Stimulated activated naive CD4-positive, alpha-beta T cell (primary cell): Measurements from ENCODE around the gene PSMD9.
A peak's percentile ranks its signal among the peaks of the same experiment; 100 is the strongest.
"Not testable (repeated sequence)": the region's sequence is repeated elsewhere in the genome, so short reads cannot be mapped to it uniquely, and the experiment has no call there.

ENCODE experiments used
- DNase-seq, 6 experiments: peaks; one replicate each; lab custom pipeline; 2025; lab: John Stamatoyannopoulos, UW

PSMD9 gene, protein sequence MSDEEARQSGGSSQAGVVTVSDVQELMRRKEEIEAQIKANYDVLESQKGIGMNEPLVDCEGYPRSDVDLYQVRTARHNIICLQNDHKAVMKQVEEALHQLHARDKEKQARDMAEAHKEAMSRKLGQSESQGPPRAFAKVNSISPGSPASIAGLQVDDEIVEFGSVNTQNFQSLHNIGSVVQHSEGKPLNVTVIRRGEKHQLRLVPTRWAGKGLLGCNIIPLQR

DNA sequence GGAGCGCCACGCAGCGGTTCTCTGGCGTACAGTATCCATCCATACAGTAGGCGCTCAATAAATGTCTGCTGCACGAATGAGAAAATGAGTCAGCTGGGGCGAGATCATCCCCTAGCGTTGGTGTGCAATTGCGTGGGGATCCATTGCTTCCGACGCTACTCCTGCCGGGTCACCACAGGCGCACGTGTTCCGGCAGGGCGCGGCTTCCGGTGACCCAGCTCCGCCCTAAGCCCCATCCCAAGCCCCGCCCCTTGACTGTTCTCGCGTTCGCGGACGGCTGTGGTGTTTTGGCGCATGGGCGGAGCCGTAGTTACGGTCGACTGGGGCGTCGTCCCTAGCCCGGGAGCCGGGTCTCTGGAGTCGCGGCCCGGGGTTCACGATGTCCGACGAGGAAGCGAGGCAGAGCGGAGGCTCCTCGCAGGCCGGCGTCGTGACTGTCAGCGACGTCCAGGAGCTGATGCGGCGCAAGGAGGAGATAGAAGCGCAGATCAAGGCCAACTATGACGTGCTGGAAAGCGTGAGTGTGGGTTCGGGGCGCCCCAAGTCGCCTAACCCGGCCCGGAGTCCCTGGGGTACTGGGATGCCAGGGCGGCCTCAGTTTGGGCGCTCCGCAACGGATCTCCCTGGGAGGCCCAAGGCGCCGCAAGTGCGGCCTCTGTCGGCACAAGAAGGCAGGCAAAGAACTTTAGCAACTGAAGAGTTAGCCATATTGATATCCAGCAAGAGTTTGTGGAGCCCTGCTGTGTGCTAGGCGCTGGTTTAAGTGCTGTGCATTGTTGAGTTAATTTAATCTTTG is at the start of gene PSMD9:
Gene PSMD9 (plus strand): TSS at position 313 of the 796 bp plus-strand sequence. CDS start 67 bp downstream, at position 380.
- peak; percentile 94 to 98 (median 96) for DNase-seq

DNA sequence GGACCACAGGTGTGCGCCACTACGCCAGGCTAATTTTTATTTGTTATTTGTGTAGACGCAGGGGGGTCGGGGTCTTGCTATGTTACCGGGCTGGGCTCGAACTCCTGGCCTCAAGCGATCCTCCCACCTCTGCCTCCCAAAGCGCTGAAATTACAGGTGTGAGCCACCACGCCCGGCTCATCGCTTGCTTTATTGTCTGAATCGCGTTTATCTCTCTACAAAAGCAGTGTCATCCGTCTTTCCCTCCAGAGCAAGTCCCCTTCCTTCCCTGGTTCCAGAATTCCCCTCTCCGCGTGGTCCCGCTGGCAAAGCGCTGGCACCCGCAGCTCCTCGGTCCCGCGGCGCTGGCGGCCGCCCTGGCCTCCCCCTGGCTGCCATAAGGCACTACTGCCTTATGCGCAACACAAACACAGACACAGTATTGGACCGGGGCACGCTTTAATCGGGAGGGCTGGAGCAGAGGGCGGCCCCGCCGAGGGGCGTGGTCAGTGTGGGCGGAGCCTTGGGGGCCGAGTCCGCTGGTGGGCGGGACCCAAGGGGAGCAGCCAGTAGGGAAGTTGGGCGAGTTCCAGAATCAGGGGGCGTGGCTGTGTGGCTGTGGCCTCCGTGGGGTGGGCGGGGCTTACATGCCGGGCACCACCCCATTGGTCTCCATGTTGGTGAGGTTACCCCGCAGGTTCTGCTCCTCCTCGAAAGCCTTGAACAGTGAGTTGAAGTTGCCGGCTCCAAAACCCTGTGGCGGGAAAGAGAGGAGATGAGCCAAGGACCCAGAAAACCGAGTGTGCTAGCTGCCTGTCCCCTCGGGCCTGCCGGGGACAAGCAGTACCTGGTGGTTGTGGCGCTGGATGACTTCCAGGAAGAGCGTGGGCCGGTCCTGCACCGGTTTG is 49.2 kb upstream of the PSMD9 start:
- peak; percentile 98 to 100 (median 99) for DNase-seq

DNA sequence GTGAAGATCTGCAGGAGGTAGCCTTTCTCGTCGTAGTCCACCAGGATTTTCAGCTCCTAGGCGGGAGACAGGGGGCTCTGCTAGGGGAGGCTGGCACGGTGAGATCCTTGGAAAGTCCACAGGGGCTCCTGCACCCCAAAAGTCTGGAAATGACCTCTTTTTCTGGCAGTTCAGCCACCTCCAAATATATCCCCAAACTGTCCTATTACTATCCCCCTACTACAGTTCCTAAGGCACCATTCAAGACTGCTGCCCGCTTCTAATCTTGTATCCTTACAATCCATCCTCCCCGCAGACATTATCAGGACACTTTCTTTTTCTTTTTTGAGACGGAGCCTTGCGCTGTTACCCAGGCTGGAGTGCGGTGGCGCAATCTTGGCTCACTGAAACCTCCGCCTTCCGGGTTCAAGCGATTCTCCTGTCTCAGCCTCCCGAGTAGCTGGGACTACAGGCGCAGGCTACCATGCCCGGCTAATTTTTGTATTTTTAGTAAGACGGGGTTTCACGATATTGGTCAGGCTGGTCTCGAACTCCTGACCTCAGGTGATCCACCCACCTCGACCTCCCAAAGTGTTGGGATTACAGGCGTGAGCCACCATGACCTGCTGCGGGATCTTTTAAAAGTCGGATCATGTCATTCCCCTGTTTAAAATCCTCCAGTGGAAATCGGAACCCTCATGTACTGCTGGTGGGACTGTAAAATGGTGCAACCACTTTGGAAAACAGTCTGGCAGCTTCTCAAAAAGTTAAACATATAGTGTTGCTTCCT is 48.4 kb upstream of the PSMD9 start:
- DNase-seq, result no peak

DNA sequence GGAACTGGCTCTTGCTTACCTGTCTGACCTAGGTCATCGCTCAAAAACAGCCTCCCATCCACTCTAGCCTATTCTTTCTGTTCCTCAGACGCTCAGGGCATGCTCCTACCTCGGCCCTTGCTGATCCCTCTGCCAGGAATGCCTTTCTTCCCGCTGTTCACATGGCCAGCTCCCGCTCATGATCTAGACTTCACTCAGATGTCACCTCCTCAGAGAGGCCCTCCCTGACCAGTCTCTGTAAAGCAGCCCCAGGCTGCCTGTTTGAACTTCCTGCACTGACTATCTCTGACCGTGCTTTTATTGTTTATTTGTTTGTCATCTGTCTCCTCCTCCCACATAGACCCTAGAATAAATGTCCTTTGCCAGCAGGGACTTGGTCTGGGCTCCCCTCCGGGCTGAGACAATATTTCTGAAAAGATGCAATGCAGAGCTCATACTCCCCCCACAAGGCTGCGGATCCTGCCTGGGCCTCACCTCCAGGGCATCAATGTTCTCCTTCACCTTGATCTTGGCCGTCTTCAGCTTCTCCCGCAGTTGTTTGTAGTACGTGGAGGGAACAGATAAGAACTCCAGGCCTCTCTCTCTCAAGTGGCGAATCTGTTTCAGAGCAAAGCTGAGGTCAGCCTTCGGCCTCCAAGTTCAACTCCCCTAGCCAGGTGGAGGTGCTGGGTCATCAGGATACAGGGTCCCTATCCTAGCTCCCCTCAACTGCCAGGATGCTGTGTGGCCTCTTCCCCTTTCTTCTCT is 45.2 kb upstream of the PSMD9 start:
- no peak for DNase-seq

DNA sequence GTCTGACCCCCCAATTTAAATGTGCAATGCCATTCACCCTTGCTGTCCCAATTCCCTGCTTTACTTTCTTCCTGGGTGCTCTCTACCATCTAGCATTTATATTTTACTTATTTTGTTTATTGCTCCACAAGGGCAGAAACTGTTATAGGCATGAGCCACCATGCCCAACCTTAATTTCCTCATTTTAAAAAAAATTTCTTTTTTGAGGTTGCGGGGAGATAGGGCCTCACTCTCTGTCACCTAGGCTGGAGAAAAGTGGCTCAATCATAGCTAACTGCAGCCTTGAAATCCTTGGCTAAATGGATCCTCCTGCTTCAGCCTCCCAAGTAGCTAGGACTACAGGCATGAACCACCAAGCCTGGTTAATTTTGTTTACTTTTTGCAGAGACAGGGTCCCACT is 42.9 kb upstream of the PSMD9 start:
- no peak for DNase-seq

DNA sequence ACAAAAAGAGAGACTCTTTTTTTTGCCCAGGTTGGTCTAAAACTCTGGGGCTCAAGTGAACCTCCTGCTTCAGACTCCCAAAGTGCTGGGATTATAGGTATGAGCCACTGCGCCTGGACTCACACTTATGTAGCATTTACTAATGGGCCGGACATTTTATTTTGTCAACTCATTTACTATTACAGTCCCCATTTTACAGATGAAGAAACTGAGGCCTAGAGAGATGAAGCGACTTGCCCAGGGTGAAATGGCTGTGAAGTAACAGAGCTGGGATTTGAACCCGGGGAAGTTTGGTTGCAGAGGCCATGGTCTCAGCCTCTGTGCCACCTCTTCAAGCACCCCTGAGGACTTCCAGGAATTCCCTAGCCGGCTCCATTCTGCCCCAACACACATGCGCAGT is 39.4 kb upstream of the PSMD9 start:
- DNase-seq, result no peak

DNA sequence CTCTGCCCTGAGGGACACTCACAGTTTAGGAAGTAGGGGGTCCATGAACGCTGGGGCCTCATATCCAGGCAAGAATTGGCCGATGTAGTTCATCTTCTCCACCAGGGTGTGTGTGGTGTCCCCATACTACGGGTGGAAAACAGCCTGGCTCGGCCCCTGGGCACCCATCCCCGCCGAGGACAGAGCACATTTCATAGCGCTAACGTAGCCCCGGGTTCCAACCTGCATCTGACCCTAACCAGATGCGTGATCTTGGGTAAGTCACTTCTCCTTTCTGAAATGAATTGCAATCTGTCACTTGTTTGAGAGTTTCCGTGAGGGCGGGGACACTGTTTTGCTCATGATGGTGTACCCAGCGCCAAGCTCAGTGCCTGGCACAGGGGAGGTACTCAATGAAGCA is 38.9 kb upstream of the PSMD9 start:
- no peak for DNase-seq

DNA sequence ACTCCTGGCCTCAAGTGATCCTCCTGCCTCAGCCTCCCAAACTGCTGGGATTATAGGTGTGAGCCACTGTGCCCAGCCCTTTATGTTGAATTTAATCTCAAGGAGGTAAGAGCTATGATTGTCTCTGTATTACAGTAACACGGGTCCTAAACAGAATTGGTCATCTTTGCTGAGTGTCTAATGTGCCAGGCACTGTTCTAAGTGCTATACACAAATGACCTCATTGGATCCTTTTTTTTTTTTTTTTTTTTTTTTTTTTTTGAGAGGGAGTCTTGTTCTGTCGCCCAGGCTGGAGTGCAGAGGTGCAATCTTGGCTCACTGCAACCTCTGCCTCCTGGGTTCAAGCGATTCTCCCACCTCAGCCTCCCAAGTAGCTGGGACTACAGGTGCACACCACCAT is 36.2 kb upstream of the PSMD9 start:
- DNase-seq, result not testable (repeated sequence)

DNA sequence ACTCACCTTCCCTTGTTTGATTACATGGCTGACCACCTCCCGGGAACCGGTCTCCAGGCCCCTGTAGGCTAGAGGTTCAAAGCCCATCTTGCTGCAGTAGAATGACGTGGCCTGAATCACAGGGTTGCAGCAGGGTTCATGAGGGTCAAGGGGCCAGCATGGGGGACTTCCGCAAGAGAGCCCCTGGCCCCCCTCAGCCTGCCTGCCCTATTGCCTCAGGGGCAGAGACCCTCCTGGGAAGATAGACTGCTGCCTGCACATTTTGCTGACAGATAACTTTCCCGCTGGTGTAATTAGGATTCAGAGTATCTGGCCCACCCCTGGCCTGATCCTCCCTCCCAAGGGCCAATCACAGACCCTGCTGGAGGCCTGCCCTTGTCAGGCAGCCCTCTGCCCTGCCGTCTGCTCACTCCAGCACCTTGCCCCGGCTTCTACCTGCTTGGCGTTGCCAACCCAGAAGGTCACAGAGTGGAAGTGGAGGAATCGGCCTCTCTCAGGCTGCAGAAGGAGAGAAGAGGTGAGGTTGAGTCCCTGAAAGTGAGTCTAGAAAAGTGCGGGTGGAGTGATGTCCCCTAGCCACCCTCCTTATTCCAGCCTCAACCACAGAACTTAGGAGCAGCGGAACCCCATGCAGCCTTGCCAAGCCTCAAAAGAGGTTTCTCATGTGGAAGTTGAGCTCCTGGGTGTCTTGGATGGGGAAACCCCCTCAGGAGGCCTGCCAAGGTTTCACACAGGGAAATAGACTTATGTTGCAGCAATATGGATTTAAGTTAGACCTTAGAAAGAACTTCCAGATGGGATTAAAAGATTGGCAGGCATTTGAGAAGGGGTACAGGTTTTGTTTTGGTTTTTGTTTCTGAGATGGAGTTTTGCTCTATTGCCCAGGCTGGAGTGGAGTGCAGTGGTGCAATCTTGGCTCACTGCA is 31.0 kb upstream of the PSMD9 start:
- no peak for DNase-seq

DNA sequence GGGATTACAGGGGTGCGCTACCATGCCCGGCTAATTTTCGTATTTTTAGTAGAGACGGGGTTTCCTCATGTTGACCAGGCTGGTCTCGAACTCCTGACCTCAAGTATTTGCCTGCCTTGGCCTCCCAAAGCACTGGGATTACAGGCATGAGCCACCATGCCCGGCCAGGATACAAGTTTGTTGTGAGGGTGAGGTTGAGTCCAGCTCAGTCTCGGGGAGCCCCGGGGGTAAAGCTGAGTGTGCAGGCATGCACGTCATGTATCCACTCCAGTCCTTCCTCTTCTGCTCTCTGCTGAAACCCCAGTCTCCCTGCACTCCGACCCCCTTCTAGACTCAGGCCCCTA is 30.3 kb upstream of the PSMD9 start:
- no peak for DNase-seq

DNA sequence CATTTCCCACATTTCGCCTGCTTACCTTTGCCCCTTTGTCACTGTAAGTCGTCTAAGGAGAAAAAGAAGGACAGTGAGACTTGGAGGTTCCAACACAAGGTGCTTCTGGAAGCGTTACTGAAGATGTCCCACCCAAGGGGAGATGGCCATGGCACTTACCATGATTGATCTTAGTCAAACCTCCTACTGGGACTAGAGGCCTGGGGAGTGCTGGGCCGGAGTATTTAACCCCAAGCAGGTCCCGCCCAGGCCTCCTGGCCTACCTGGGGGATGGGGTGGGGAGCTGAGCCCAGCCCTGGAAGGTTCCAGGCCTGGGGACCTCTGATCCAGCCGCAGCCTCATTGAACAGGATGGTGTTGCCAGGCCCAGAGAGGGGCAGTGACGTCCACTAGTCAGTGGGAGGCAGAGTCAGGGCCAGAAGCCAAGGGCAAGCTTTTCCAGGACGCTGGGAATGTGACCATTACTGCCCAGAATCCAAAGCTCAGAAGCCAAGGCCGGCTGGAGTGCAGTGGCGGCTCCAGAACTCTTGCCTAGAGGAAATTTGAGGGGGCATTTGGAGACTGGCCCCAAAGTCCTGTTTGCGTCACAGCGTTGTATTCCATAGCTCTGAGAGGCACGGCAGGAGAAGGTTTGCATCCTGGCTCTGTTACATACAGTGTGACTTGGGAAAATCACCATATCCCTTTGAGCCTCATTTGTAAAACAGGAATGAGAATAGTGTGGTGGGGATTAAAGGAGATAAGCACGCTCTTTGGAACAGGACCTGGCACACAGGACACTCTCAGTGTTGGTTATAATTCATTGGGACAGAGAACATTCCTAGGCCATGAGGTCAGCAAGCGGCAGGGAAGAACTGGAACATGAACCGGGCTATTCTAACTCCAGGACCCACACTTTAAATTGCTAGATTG is 29.7 kb upstream of the PSMD9 start, which contains the start of gene HPD:
Gene HPD (minus strand): TSS at position 198 of the 911 bp plus-strand sequence. CDS start 36 bp downstream, at position 162.
- DNase-seq, result no peak

DNA sequence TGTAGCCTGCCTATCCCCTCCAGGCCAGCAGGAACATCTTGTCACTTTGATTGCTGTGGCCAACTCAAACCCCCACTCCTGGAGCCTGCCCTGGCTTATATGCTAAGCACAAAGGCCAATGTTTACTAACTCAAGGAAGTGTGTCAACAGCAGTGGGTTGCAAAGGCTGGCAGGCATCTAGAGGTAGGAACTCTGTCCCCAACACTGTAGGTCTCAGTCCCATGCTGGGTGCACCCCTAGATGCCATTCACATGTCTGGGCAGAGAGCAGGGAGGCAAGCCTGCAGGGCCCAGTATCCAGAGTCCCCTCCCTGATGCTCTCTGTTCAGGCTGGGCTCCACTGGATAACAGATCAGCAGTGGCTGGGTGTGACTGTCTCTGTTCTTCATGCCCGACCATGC is 28.3 kb upstream of the PSMD9 start:
- no peak for DNase-seq

DNA sequence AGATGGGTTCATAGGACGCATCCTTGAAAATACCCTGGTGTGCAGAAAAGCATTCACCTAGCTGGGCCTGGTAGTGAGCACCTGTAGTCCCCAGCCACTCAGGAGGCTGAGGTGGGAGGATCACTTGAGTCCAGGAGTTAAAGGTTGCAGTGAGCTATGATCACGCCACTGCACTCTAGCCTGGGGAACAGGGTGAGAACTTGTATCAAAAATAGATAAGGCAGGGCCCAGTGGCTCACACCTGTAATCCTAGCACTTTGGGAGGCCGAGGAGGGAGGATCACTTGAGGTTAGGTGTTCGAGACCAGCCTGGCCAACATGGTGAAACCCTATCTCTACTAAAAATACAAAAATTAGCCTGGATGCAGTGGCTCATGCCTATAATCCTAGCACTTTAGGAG is 27.9 kb upstream of the PSMD9 start:
- DNase-seq, result not testable (repeated sequence)

DNA sequence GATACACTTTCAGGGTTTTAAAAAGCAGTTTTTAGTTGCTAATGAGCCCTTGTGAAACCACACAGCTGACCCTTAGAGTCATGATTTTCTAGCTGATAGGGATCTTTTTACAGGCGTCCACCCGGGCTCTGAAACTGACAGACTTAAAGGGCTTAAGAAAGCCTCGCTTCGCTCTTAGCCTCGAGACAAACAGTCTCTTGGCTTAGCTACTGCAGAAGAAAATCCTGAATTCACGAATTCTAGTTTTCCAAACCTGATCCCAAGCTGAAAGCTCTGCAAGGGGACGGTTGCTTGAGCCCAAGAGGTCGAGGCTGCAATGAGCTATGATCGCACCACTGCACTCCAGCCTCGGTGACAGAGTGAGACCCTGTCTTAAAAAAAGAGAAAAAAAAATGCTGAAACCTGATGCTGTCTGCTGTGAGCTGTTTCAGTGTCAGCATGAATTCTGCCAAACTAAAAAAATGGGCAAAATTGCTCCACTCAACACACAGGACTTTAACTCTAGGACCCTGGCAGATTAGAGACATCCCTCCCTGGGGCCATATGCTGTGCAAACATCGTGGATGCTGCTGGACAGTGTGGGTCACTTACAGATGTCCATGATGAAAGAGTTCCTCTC is 26.8 kb upstream of the PSMD9 start:
- DNase-seq, result no peak

DNA sequence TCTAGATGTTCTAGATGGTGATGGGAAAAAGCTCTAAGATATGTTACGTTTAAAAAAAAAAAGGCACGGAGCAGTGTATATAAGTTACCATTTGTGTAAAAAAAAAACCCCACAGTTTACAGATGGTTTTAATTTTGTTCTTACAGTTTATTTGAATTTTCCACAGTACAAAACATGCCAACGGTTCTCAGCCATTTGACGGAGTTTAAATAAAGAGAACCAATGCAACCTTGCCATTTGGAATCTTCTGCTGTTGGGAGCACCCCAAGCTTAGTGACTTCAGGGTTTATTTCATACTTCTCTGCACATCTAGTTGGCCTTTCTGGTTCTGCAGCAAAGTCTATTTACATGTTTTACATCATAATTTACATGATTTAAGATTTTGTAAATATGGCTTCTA is 22.3 kb upstream of the PSMD9 start:
- no peak for DNase-seq

DNA sequence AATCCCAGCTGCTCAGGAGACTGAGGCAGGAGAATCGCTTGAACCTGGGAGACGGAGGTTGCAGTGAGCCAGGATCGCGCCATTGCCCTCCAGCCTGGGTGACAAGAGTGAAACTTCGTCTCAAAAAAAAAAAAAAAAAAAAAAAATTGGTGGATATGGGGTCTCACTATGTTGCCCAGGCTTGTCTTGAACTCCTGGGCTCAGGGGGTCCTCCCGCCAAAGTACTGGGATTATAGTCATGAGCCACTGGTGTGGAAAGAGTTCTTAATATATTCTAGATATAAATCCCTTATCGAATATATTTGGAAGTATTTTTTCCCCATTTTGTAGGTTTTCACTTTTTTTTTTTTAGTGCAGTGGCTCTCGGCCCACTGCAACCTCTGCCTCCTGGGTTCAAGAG is 19.4 kb upstream of the PSMD9 start:
- DNase-seq, result not testable (repeated sequence)

DNA sequence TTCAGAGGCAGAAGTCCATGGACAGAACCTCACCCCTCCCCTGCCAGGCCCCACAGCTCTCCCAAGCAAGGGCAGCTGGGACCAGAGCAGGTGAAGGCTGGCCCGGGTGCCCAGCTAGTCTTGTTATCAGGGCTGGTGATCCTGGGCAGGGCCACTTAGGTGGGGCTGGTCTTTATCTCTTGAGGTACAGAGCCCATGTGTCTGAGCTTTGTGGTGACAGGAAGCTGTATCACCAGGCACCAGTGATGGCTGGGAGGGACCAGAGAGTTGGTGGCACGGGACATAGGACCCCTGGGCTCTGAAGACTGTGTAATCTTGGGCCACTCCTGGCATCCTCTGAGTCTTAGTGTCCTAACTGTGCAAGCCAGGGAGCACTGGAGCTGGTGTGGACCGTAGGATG is 17.1 kb upstream of the PSMD9 start:
- DNase-seq, result no peak

DNA sequence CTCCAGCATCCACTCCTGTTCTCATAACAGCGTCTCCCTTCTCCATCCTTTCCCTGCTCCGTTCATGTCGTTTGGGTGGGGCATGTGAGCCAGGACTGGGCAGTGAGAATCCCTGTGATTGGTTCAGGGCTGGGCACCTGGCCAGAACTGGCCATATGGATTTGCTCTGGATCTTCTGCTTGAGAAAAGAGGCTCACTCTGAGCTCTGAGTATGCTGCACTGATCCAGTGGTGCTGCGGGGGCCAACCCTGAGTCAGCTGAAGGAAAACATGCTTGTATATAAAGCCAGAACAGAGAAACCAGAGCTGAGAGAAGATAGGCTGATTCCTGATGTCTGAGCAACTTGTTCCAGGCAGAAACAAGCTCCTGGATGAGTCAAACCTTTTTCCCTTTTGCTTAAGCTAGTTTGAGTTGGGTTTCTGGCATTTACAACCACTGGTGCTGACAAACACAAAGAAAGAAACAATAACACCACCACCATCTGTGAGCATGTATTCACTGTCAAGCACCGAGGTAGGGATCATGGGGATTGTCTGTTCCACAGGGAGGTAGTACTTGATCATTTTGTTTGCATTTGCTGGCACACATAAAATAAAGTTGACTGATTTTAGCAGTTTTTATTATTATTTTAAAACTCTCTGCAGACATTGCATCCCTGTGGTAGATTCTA is 15.9 kb upstream of the PSMD9 start:
- no peak for DNase-seq
